ENCODE measurements around the gene TPT1.
A peak's percentile ranks its signal among the peaks of the same experiment; 100 is the strongest.
"Not testable (repeated sequence)": the region's sequence is repeated elsewhere in the genome, so short reads cannot be mapped to it uniquely, and the experiment has no call there.

Gene TPT1

DNA sequence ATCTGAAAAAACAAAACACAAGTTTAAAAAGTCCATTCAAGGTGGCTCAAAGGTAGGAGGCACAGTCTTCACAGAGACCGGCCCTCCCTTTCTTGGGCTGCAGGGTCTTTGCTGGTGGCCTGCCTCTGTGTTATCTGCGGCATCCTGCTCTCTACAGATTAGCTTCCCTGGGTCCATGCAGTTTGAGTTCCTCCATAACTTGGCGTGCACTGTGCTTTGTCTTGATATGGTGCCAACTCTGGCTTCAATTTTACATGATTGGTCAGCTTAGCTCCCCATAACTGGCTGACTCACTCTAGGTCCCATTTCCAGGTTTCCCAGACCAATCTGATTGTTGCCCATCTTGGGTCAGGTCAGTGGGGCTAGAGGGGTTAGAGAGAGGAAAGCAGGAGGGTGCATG, 41.8 kb downstream of the TPT1 start:
- DNase-seq = no peak

DNA sequence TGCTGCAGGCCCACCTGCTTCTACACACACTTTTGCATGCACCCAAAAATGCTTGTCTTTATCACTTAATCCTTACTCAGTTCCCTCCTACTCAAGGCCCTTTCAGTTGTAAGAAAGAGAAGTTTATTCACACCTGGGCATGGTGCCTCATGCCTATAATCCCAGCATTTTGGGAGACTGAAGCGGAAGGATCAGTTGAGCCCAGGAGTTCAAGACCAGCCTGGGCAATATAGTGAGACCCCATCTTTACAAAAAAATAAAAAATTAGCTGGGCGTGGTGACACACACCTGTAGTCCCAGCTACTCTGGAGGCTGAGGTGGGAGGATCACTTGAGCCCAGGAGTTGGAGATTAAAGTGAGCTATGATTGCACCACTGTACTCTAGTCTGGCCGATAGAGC, 42.4 kb downstream of the TPT1 start:
- DNase-seq = not testable (repeated sequence)

DNA sequence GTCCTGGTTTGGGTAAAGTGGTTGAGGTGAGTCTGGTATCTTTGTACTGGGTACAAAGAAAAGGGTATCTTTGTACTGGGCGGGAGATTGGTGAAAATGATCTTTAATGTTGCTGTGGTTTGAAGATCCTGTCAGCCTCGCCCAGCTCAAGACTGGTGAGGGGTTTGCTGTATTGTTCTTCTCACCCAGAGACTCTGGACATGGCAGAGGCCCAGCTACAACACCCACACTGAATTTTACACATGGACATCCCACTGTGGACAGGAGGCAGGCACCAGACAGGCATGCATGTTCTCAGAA, 42.8 kb downstream of the TPT1 start:
- DNase-seq = no peak

DNA sequence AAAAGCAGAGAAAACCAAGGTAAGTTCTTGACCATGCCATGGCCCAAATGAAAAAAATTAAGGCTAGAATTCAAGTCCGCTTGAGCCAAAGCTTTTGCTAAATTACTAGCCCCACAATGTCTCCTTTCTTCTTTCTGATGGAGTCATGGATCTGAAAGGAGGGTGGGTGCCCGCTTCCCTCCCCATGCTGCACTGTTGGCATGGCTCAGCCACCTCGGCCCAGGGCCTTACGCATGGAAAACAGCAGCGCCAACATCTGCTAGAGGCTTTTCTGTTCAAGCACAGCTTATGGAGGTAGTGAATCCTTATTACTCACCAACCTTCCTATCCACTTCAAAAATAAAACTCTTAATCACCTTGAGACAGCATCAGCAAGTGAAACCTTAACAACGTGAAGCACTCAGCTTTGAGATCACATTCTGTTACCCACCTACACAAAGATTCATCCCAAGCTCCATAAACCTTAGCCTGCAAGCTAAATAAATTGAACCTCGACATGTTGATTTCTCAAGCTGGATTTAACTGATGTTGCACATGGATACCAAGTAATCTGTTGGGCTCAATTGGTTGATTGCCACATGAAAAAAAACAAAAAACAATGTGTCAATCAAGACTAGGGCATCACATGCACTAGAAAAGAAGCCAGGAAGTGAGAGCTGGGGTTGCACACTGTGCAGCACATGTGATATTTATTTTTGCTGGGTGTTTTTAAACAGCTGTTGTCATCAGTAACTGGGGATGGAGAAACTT, 43.4 kb downstream of the TPT1 start:
- DNase-seq = no peak

DNA sequence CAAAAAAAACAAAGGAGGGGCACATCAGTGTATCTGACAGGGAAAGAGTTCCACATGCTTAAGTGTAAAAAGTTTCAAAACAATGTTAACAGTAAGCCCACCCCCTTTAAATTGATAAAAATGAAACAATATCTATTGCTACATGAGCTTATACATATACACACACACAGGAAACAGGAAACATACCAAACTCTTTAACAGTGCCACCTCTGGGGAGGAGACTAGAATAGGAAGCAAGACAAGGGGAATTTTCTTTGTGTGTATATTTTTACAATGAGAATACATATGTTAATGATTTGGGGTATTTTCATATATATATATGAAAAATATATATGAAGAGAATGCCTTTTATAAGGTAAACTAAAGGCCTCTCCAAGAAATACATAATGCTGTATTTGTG, 44.7 kb downstream of the TPT1 start:
- no peak for DNase-seq

DNA sequence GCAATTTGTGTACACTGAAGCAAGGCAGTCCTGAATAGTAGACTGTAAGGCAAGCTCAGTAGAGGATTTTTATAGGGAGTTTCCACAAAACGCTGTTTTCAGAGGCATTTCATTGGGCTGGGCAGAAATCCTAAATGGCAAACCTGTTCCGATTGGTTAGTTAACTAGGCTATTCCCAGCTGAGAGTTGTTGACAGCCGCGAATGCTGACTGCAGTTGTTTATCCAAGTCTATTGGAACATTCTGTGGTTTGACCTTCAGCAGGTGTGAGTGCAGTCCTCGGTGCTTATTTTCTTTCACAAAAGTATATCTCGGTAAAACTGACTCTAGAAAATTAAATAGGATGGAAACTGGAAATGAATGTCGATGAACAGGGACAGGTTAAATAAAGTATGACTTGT, 45.4 kb downstream of the TPT1 start:
- no peak for DNase-seq

DNA sequence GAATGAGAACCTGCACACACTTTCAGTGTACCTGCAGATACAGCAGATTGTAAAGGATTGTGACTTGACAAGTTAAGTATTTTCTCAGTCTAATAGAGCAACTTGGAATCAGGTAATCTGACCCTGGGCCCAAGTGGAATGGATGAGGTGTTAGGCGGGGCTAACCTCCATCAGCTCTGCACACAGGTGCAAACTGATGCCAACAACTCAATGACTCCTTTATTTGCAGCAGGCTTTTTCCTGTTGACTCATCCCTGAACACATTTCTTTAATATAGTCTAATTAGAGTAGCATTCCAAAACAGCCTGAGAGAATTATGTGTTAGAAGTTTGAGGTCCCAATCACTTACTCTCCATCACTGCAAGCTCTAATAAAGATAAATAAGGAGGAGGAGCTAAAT, 48.8 kb downstream of the TPT1 start:
- DNase-seq = peak; percentile 18

DNA sequence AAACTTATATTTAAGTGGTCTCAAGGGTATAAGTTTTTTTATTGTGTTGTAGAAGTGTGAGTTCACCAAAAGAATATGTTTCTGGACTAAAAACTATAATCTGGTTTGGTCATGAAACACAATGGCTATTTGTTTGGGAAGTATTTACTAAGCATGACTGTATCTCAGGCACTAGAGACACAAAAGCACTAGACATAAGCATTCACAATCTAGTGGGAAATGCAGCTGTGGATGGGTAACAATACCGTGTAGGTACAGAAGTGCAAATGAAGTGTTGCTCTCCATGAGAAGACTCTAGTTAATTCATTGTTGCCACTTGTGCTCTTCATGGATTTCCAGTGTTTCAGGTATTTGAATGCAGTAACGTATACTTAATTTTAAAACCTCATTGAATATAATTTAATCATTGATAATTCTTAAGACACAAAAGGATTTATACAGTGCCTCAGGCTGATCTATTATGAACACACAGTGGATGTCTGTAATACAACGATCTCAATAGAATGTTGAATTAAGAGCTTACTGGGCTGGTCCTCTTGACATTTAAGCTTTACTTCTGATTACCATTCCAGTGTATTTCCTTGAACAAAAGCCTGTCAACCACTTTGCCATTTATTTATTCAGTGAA, 50.9 kb downstream of the TPT1 start:
- no peak for DNase-seq
